Skin epidermis (tissue), 12 donors: ENCODE data around the gene TM9SF1.

Experiments
- H3K27ac ChIP-seq, 21 experiments: fragments of 200-600 bp; sonication (generic) in 11 of 21; one replicate each; pipeline ENCODE4 v1.5.0; 2020; ENCODE audit warnings: mild to moderate bottlenecking in 3 of 21, inconsistent platforms in 2 of 21, moderate library complexity in 2 of 21
- H3K4me3 ChIP-seq, 7 experiments: fragments of 200-600 bp; sonication (generic) in 2 of 7; one replicate each; pipeline ENCODE4 v1.5.0; 2020; ENCODE audit warnings: inconsistent platforms in 2 of 7, mild to moderate bottlenecking in 2 of 7, moderate library complexity in 1 of 7

The TM9SF1 gene

DNA sequence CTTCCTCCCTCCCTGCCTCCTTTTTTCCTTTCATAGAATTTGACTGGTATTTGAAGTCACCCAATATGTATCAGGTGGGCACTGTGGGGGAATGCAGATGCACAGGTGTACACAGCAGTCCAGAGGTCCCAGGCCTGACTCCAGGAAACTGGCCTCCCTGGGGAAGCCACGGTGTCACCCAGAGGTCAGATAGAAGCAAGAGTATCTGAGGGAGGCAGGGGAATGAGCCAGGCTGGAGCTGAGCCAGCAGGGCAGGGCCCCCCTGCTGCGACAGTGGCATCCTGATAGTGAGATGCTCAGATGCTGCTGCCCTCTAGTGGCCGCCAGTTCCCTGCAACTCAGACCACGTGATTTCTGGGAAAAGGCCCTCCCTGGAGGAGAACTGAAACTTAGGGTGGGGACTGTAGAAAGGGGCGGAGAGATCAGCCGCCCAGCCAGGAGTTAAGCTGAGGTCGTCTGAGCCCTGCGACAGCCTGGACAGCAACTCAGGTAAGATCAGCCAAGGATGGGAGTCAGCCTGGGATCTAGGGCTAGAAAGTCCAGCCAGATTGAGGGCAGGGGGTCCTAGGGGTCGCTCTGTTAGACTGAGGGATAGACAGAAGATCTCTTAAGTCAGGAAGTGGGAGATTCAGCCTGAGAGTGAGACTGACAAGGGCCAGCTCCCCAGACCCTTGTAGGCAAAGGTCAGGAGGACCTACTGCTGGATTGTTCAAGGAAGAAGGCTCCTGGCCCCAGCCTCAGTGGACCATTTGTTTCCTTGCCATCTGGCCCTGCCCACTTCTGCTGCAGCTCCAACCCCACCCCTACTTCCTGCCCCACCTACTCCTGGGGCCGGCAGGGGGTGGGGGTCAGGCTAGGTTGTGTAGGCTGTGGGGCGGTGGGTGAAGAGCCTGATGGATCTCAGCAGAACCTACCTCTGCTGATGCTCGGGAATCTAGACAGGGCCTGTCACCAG lies 34.1 kb downstream of the TM9SF1 start, which contains the start of gene IRF9:
Gene IRF9, plus strand, starts transcription at position 416 of the 955 bp plus-strand sequence. CDS start 880 bp downstream, outside the sequence.
- Histone ChIP-seq H3K27ac (peak within 1 kb of the TSS; percentile 81 to 100 (median 98)), H3K4me3 (peak within 1 kb of the TSS; percentile 54 to 76 (median 72))

DNA sequence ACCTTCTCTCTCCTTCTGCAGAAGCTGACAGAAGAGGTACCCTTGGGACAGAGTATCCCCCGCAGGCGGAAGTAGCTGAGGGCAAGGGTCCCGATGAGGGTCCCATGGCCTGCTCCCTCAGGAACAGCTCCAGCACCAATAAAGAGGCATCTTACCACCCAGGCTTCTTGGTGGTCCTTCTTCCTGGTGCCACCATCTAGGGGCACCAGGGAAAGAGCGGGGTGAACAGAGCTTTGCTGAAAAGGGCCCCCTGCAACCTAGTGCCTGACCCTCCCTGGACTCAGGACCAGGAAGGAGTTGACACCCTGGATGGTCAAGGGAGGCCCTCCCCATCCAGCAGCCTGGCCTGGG lies 34.8 kb downstream of the TM9SF1 start:
- Histone ChIP-seq H3K4me3 (no peak overlapping the region), H3K27ac (peak overlapping the region; percentile 31 to 100 (median 98))

DNA sequence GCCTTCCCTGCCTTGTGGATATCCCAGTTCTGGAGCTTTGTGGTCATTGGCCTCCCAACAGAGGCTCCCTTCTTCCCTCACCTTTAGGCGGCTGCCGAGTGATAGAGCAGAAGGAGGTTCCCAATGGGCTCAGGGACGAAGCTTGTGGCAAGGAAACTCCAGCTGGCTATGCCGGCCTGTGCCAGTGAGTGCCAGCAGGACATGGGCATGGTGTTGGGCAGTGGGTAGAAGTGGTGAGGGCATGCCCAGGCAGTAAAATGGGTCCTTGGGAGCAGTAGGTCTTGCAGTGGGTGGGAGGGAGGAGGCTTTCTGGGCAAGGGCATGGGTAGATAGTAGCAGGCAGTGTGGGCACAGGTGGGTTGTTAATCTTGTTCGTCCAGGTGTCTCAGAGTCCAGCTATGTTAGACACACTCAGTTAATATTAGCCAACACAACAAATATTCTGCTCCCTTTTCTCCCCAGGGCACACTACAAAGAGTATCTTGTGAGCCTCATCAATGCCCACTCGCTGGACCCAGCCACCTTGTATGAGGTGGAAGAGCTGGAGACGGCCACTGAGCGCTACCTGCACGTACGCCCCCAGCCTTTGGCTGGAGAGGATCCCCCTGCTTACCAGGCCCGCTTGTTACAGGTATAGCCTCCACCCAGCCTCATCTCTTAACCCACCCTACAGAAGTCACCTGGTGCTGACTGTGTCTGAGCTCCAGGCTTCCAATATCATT lies 35.3 kb downstream of the TM9SF1 start:
- no peak overlapping the region for H3K4me3 ChIP-seq
- H3K27ac ChIP-seq = peak overlapping the region in 20 of 21 experiments; percentile 50 to 100 (median 98)

DNA sequence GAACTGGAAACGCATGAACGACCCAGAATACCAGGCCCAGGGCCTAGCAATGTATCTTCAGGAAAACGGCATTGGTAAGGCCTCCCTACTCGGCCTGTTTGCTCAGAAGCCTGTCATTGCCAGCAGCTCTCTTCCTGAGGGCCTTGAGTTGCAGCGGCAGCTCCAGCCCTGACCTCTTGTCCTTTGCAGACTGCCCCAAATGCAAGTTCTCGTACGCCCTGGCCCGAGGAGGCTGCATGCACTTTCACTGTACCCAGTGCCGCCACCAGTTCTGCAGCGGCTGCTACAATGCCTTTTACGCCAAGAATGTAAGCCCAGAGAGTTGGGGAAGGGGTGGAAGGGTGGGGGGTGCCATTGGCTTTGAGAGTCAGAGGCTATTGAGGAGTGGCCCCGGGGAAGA lies 37.9 kb downstream of the TM9SF1 start:
- Histone ChIP-seq H3K4me3 (no peak overlapping the region), H3K27ac (peak overlapping the region in 2 of 21 experiments; percentile 17 to 54)

- Histone ChIP-seq H3K4me3 (no peak overlapping the region), H3K27ac (peak overlapping the region in 2 of 21 experiments; percentile 17 to 54)
These were observed 38.4 kb downstream of the TM9SF1 start for GRCh38 chr14:24156840-24157239.

GRCh38 chr14:24155100-24155499 lies 40.1 kb downstream of the TM9SF1 start:
- peak overlapping the region in 3 of 21 experiments; percentile 10 to 12 (median 11) for H3K27ac ChIP-seq
- no peak overlapping the region for H3K4me3 ChIP-seq

DNA sequence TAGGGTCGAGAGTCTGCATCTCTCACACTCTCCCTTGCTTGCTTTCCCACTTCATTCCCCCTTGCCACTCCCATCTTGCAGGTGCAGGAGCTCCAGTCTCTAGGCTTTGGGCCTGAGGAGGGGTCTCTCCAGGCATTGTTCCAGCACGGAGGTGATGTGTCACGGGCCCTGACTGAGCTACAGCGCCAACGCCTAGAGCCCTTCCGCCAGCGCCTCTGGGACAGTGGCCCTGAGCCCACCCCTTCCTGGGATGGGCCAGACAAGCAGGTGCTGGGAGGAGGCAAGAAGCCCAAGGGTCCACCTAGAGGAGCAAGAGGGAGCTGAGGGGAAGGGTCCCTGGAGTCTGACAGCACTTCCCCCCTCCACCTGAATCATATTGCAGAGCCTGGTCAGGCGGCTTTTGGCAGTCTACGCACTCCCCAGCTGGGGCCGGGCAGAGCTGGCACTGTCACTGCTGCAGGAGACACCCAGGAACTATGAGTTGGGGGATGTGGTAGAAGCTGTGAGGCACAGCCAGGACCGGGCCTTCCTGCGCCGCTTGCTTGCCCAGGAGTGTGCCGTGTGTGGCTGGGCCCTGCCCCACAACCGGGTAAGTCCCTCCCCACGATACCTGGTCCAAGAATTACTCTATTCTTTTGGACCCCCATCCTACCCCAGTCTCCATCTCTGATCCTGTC lies 43.7 kb downstream of the TM9SF1 start:
- Histone ChIP-seq H3K27ac (peak overlapping the region in 1 of 21 experiments; percentile 11), H3K4me3 (no peak overlapping the region)

DNA sequence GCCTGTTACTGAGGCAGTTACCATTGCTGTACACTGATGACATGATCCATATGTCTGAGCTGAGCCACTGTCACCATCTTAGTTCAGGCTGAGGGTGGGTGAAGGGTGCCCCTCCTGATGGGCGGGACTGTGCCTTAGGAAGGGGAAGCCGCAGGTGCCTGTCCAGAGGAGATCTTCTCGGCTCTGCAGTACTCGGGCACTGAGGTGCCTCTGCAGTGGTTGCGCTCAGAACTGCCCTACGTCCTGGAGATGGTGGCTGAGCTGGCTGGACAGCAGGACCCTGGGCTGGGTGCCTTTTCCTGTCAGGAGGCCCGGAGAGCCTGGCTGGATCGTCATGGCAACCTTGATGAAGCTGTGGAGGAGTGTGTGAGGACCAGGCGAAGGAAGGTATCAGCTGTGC lies 44.2 kb downstream of the TM9SF1 start:
- H3K27ac ChIP-seq = peak overlapping the region in 1 of 21 experiments; percentile 11

DNA sequence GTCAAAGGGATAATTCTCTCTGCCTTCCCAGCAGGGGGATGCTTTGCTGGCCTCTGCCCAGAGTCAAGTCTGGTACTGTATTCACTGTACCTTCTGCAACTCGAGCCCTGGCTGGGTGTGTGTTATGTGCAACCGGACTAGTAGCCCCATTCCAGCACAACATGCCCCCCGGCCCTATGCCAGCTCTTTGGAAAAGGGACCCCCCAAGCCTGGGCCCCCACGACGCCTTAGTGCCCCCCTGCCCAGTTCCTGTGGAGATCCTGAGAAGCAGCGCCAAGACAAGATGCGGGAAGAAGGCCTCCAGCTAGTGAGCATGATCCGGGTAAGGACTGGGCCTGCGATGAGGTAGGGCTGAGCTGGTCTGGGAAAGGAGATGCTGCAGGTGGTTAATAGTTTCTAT lies 44.7 kb downstream of the TM9SF1 start:
- Histone ChIP-seq H3K27ac (peak overlapping the region in 1 of 21 experiments; percentile 1), H3K4me3 (no peak overlapping the region)

More for the DNA sequence above, 44.2 kb downstream of the TM9SF1 start:
- H3K4me3 ChIP-seq = no peak overlapping the region

GRCh38 chr14:24150061-24150460 lies 45.2 kb downstream of the TM9SF1 start:
- H3K27ac ChIP-seq = peak overlapping the region in 1 of 21 experiments; percentile 1
- no peak overlapping the region for H3K4me3 ChIP-seq

GRCh38 chr14:24149302-24149969 lies 45.8 kb downstream of the TM9SF1 start:
- Histone ChIP-seq H3K27ac (no peak overlapping the region), H3K4me3 (no peak overlapping the region)

DNA sequence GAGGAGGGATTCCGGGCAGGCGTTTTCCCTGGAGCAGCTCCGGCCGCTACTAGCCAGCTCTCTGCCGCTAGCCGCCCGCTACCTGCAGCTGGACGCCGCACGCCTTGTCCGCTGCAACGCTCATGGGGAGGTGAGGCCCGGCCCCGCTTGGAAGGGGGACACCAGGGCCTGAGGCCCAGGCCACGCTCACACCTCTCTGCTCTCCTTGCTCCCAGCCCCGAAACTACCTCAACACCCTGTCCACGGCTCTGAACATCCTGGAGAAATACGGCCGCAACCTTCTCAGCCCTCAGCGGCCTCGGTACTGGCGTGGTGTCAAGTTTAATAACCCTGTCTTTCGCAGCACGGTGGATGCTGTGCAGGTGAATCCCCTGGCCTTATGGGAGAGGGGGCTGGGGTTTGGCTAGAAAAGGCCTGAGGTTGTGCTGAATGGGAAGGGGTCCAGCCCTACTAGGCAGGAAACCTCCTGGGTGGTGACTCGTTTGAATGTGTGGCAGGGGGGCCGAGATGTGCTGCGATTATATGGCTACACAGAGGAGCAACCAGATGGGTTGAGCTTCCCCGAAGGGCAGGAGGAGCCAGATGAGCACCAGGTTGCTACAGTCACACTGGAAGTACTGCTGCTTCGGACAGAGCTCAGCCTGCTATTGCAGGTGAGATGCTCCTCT lies 47.3 kb downstream of the TM9SF1 start:
- Histone ChIP-seq H3K27ac (peak overlapping the region; percentile 24 to 94 (median 88)), H3K4me3 (peak overlapping the region; percentile 64 to 93 (median 82))

- Histone ChIP-seq H3K4me3 (peak within 1 kb of the TSS; percentile 64 to 93 (median 82)), H3K27ac (peak within 1 kb of the TSS; percentile 58 to 94 (median 88))
These were observed 48.1 kb downstream of the TM9SF1 start, which contains the start of gene RNF31 for GRCh38 chr14:24146978-24147760. Gene RNF31, plus strand, starts transcription at chr14:24147498. Its CDS starts 201 bp downstream, at chr14:24147699.

DNA sequence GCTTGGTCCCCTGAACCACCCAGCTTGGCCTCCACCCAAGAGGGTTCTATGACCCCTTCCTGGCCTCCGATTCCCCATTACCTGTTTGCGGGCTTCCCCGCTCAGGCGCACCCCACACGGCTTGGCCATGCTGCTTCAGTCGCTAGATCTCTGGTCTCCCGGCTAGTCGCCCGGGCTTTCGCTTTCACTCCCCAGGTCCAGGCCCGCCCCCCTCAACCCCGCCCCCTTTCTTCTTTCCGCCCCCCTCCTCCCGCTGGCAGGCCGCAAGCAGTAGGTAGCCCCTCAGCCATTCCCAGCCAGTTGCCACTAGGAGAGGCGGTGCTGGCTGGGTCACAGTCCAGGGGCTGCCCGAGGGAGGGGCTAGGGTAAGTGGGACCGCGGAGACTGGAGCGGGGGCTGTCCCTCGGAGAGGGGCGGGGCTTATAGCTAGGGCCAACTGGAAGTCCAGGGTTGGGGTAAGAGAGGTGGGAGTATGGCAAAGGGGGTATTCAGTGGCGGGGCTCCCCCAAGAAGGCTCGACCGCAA lies 48.7 kb downstream of the TM9SF1 start, which contains the start of gene PSME2:
Gene PSME2, minus strand, starts transcription at position 158 of the 525 bp plus-strand sequence. Its CDS starts 29 bp downstream, at position 129.
- Histone ChIP-seq H3K27ac (peak within 1 kb of the TSS; percentile 58 to 94 (median 88)), H3K4me3 (peak within 1 kb of the TSS; percentile 64 to 93 (median 82))

GRCh38 chr14:24145690-24146452 lies 49.4 kb downstream of the TM9SF1 start:
- Histone ChIP-seq H3K27ac (peak overlapping the region; percentile 26 to 94 (median 88)), H3K4me3 (peak overlapping the region; percentile 64 to 93 (median 82))

DNA sequence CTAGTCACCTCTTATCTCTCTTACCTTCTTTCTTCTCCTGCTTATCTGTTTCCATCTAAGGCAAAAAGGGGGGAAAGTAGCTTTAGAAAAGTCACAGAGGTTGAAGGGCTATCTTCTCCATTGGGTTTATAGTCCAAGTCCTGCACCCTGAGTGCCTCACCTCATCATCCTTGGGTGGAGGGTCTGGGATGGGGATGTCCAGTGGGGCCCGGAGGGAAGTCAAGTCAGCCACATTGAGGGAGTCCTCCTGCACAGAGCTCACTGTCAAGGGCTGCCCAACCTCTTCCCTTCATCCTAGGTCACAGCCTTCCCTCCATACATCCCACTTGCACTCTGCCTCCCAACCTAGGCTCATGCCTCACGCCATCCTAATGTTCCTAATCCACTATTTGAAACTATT lies 50.0 kb downstream of the TM9SF1 start:
- Histone ChIP-seq H3K27ac (peak overlapping the region in 15 of 21 experiments; percentile 2 to 94 (median 88)), H3K4me3 (peak overlapping the region in 2 of 7 experiments; percentile 82 to 87)

DNA sequence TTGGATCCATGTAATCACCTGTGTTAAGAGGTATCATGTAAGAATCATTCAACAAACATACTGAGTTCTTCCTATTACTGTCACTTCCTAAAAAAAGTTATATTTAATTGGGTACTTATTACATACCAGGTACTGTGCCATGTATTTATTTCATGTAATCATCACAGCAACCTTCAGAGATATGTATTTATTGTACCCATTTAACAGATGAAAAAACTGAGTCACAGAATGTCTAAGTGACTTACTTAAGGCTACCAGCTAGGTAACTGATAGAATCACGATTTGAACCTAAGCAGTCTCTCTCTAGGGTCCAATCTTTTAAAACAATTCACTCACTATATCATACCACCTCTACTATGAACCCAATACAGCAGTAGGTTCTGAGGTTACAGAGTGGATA lies 50.8 kb downstream of the TM9SF1 start:
- Histone ChIP-seq H3K27ac (peak overlapping the region in 2 of 21 experiments; percentile 14 to 85), H3K4me3 (no peak overlapping the region)
